Ovary (tissue), 9 donors: ENCODE results near the gene COL26A1. TPM values are rescaled to one million over a fixed set of nuclear protein-coding genes. Genes with fewer than 3 reads are reported as not detected.
"Not testable (repeated sequence)": the region's sequence is repeated elsewhere in the genome, so short reads cannot be mapped to it uniquely, and the experiment has no call there.

ENCODE experiments used
- DNase-seq, 5 donors: peaks; one replicate each; pipeline ENCODE4 v3.0.0-alpha.2; 2019 to 2020
- H3K27ac ChIP-seq, 2 donors: fragments of 200-600 bp; one replicate each; pipeline versions ENCODE4 v1.5.1 to v1.8.0; 2019 to 2022
- H3K27me3 ChIP-seq: fragments of 200-600 bp; one replicate; pipeline ENCODE4 v1.8.0; 2022
- H3K36me3 ChIP-seq: fragments of 200-600 bp; sonication (generic); one replicate; pipeline ENCODE4 v1.5.1; 2019
- H3K4me1 ChIP-seq: one replicate; pipeline ENCODE4 v1.8.1; 2013; ENCODE audit warnings: mild to moderate bottlenecking, moderate library complexity; ENCODE audit not compliant: insufficient read depth
- H3K4me3 ChIP-seq: fragments of 200-600 bp; sonication (generic); one replicate; pipeline ENCODE4 v1.5.1; 2017
- H3K9me3 ChIP-seq, 2 donors: fragments of 200-600 bp in 1 of 2; sonication (generic) in 1 of 2; one replicate each; pipeline versions ENCODE4 v1.5.1 to v1.8.1; 2013 to 2019; ENCODE audit warnings: mild to moderate bottlenecking in 1 of 2, moderate library complexity in 1 of 2
- CTCF ChIP-seq, 3 donors: fragments of 450-650 bp in 2 of 3; fragments of 200-600 bp in 1 of 3; IDR thresholded peaks; one replicate each; pipeline versions ENCODE4 v1.5.1 to v1.8.0; 2016 to 2022; ENCODE audit warnings: antibody characterized with exemption in 3 of 3, mild to moderate bottlenecking in 1 of 3
- EP300 ChIP-seq: sonication (generic); formaldehyde crosslinking; IDR thresholded peaks from one replicate; pipeline ENCODE4 v1.6.1; 2017; ENCODE audit warnings: antibody characterized with exemption
- POLR2A ChIP-seq: fragments of 450-650 bp; IDR thresholded peaks from one replicate; pipeline ENCODE4 v1.6.1; 2017; ENCODE audit warnings: antibody characterized with exemption, mild to moderate bottlenecking, moderate library complexity
- WGBS, 3 donors: extraction: QIAGEN DNeasy Blood & Tissue Kit in 1 of 3; methylation state at CpG; one replicate each; pipeline versions ENCODE4 v1.1.5 to v1.1.7; 2013 to 2017; 5-methylcytosine and 5-hydroxymethylcytosine counted together
- intact Hi-C, 4 donors: fragments of 100-400 bp; cut with DNase I; formaldehyde crosslinking; loops; one replicate each; pipeline versions ENCODE4 v1.11.0 to v1.15.1; 2022 to 2023
- polyA plus RNA-seq, 2 donors: library from polyadenylated mRNA; stranded (reverse); fragments of 200-250 nt in 1 of 2; fragments of 350-450 nt in 1 of 2; fragmentation: Illumina TruSeq in 1 of 2; extraction: RNeasy Lipid Tissue Mini Kit (QIAGEN cat#74804) in 1 of 2; gene quantifications; one replicate each; pipeline ENCODE4 v1.2.3, GENCODE V29; 2013 to 2014
- total RNA-seq, 7 donors: library from RNA; depleted of rRNA in 2 of 7; stranded (reverse); fragments of >200 nt in 2 of 7; fragmentation: NEBNext Ultra II Directional in 3 of 7; extraction: Animal tissue kit (Norgen Biotek cat#: 25700) in 3 of 7; gene quantifications; one replicate each; pipeline versions ENCODE4 v1.1.0 to v1.2.4, GENCODE V29; 2016 to 2023
- donor health status: DM: no; HTN: no; CAD: no; lungs with moderate emphysema.
- donor health status: DM: no; HTN: no; CAD: no.
- donor health status: Bipolar disorder and iron deficiency.
- donor health status: DM: yes; HTN: yes; CAD: no.
- donor health status: DM: no; HTN: no; CAD: no.
- donor health status: DM: yes; HTN: yes; CAD: no.

COL26A1 gene
- total and polyA plus RNA-seq, 9 donors, result 0.17 to 2.3 (median 0.40) TPM

GRCh38 chr7:101602484-101603241, 240.0 kb downstream of the COL26A1 start:
- intact Hi-C loops, result loop anchor here in 3 of 4 donors (5.0 to 10.0 kb wide), 3 partner anchors 212 to 672 kb away; partner anchors contain the start of gene CUX1 (in 1 of the 3)
- 29 to 38% (median 37%) methylated on average over 20 to 25 of the region's 25 CpGs for WGBS, 3 donors
- H3K27ac ChIP-seq, result no peak overlapping the region

GRCh38 chr7:101604331-101604933, 241.8 kb downstream of the COL26A1 start:
- intact Hi-C loops, result loop anchor here in 3 of 4 donors (5.0 to 10.0 kb wide), 3 partner anchors 210 to 670 kb away; partner anchors contain the start of gene CUX1 (in 1 of the 3)
- TF ChIP-seq EP300 (no peak), POLR2A (no peak), CTCF (IDR thresholded peaks at IDR 0.05) (no peak)
- Histone ChIP-seq H3K9me3 (no peaks in the 10 kb centered on the region), H3K4me1 (no peaks in the 10 kb centered on the region), H3K27me3 (no peaks in the 10 kb centered on the region), H3K4me3 (no peak overlapping the region), H3K36me3 (no peaks in the 10 kb centered on the region), H3K27ac (no peak overlapping the region)
- no peak for DNase-seq
- WGBS, 3 donors, result 68 to 79% (median 72%) methylated on average over 5 of the region's 5 CpGs

More at GRCh38 chr7:101602484-101603241, 240.0 kb downstream of the COL26A1 start:
- Histone ChIP-seq H3K27me3 (no peaks in the 10 kb centered on the region), H3K9me3 (no peaks in the 10 kb centered on the region), H3K4me1 (no peaks in the 10 kb centered on the region), H3K4me3 (no peak overlapping the region), H3K36me3 (no peaks in the 10 kb centered on the region)
- TF ChIP-seq CTCF (IDR thresholded peaks at IDR 0.05) (peak; percentile 48 to 56 (median 53)), POLR2A (no peak), EP300 (no peak)
- DNase-seq, result peak; percentile 57 to 83 (median 72)

- not testable (repeated sequence) for H3K4me3 ChIP-seq, H3K4me1 ChIP-seq, H3K36me3 ChIP-seq, H3K27ac ChIP-seq, H3K27me3 ChIP-seq, H3K9me3 ChIP-seq, DNase-seq
- 79 to 91% (median 90%) methylated on average over 2 of the region's 2 CpGs for WGBS, 3 donors
- intact Hi-C loops, result loop anchor here in 3 of 4 donors (5.0 to 10.0 kb wide), 3 partner anchors 210 to 670 kb away; partner anchors contain the start of gene CUX1 (in 1 of the 3)
Observed at GRCh38 chr7:101604934-101605332, 242.3 kb downstream of the COL26A1 start.

GRCh38 chr7:101605611-101606497, 243.2 kb downstream of the COL26A1 start:
- Histone ChIP-seq H3K9me3 (no peaks in the 10 kb centered on the region), H3K36me3 (no peaks in the 10 kb centered on the region), H3K4me3 (no peak overlapping the region), H3K4me1 (no peaks in the 10 kb centered on the region), H3K27ac (no peak overlapping the region), H3K27me3 (no peaks in the 10 kb centered on the region)
- 55 to 60% (median 57%) methylated on average over 26 of the region's 26 CpGs for WGBS, 3 donors
- TF ChIP-seq EP300, result no peak
- no peak for TF ChIP-seq CTCF (IDR thresholded peaks at IDR 0.05)
- TF ChIP-seq POLR2A, result no peak
- intact Hi-C loops, result loop anchor here in 2 of 4 donors (10.0 kb wide), 2 partner anchors 209 to 669 kb away; partner anchors contain the start of gene CUX1 (in 1 of the 2)
- DNase-seq, result no peak
